Heart left ventricle (tissue), 16 donors: ENCODE results near the gene SLC13A3. TPM values are rescaled to one million over a fixed set of nuclear protein-coding genes. Genes with fewer than 3 reads are reported as not detected.

Source experiments
- ATAC-seq, 4 donors: fragments of 200-7000 bp; cut with Tn5 transposase; one replicate each; pipeline ENCODE4 v1.9.1; 2020 to 2022; ENCODE audit warnings: moderate library complexity in 4 of 4, mild to moderate bottlenecking in 3 of 4, moderate number of reproducible peaks in 1 of 4
- DNase-seq, 5 donors: peaks; one replicate each; pipeline ENCODE4 v3.0.0-alpha.2; 2020
- H3K27ac ChIP-seq, 12 donors: fragments of 200-600 bp; sonication (generic) in 4 of 12; one replicate each; pipeline versions ENCODE4 v1.5.0 to v1.8.0; 2016 to 2022; ENCODE audit warnings: mild to moderate bottlenecking in 2 of 12
- H3K27me3 ChIP-seq, 9 donors: fragments of 200-600 bp; sonication (generic) in 2 of 9; one replicate each; pipeline versions ENCODE4 v1.5.1 to v1.8.0; 2016 to 2022; ENCODE audit warnings: mild to moderate bottlenecking in 3 of 9
- H3K36me3 ChIP-seq, 9 donors: fragments of 200-600 bp; sonication (generic) in 2 of 9; one replicate each; pipeline versions ENCODE4 v1.5.0 to v1.8.0; 2018 to 2022; ENCODE audit warnings: mild to moderate bottlenecking in 2 of 9
- H3K4me1 ChIP-seq, 12 donors: fragments of 200-600 bp; sonication (generic) in 4 of 12; one replicate each; pipeline versions ENCODE4 v1.5.0 to v1.8.0; 2016 to 2022; ENCODE audit warnings: mild to moderate bottlenecking in 3 of 12
- H3K4me3 ChIP-seq, 12 donors: fragments of 200-600 bp; sonication (generic) in 4 of 12; one replicate each; pipeline versions ENCODE4 v1.5.0 to v1.8.0; 2017 to 2022; ENCODE audit warnings: mild to moderate bottlenecking in 9 of 12, moderate library complexity in 4 of 12
- H3K9me3 ChIP-seq, 12 donors: fragments of 200-600 bp; sonication (generic) in 4 of 12; one replicate each; pipeline versions ENCODE4 v1.5.0 to v1.8.0; 2016 to 2022; ENCODE audit warnings: mild to moderate bottlenecking in 1 of 12
- CTCF ChIP-seq, 12 donors: fragments of 200-600 bp; sonication (generic) in 4 of 12; IDR thresholded peaks; one replicate each; pipeline versions ENCODE4 v1.5.0 to v1.8.0; 2018 to 2022; ENCODE audit warnings: antibody characterized with exemption in 12 of 12, mild to moderate bottlenecking in 5 of 12
- POLR2A ChIP-seq, 2 donors: fragments of 450-650 bp; IDR thresholded peaks; one replicate each; pipeline ENCODE4 v1.6.1; 2017; ENCODE audit warnings: antibody characterized with exemption in 2 of 2, mild to moderate bottlenecking in 2 of 2, moderate library complexity in 2 of 2
- WGBS, 4 donors: extraction: QIAGEN DNeasy Blood & Tissue Kit in 2 of 4; methylation state at CpG; one replicate each; pipeline versions ENCODE4 v1.1.5 to v1.1.7; 2013 to 2018; 5-methylcytosine and 5-hydroxymethylcytosine counted together
- intact Hi-C, 10 donors: fragments of 100-400 bp; cut with DNase I; formaldehyde crosslinking; loops; one replicate each; pipeline versions ENCODE4 v1.11.1 to v1.14.2; 2022
- polyA plus RNA-seq, 2 donors: library from polyadenylated mRNA; stranded (reverse); fragments of 200-250 nt; gene quantifications; one replicate each; pipeline ENCODE4 v1.2.3, GENCODE V29; 2013
- total RNA-seq, 9 donors: library from RNA; depleted of rRNA in 2 of 9; stranded (reverse); fragments of >200 nt in 2 of 9; fragmentation: NEBNext Ultra II Directional in 3 of 9; extraction: Animal tissue kit (Norgen Biotek cat#: 25700) in 3 of 9; gene quantifications; one replicate each; pipeline versions ENCODE4 v1.1.0 to v1.2.4, GENCODE V29; 2016 to 2023
- donor health status: ischemic (EF 13 %, LVEDD 7.1; RV severe dilation, severe dysfunction).
- donor health status: healthy with polysubstance abuse.
- donor health status: DM: no; HTN: yes; CAD: no.
- donor health status: DM: no; HTN: no; CAD: no.
- donor health status: ischemic (EF 25% LVEDD 6.9; RV normal size, moderate dysfunction).
- donor health status: ischemic (EF 25% LVEDD 5.7; RV mildly dilated, moderate dysfunction).
- donor health status: healthy.
- donor health status: DM: yes; HTN: yes; CAD: no.
- donor health status: ischemic (EF 35%, LVEDD 5.7; RV mildly dilated, moderate dysfunction).
- donor health status: nonischemic (EF 11% LVEDD 7.7; RV severe dilation, severe dysfunction).
- donor health status: DM: yes; HTN: yes; CAD: no.
- donor health status: PGD.
- donor health status: ischemic (EF 29% LVEDD 5.4; RV normal size, mild dysfunction).
- donor health status: nonischemic (EF 23%, LVEDD 6.1; RV moderate dilation, normal function).

SLC13A3 gene
- total and polyA plus RNA-seq, 11 donors = 0.13 to 2.6 (median 0.54) TPM

GRCh38 chr20:46541229-46541935, 109.9 kb downstream of the SLC13A3 start:
- H3K27ac ChIP-seq = no peak overlapping the region
- 61 to 69% (median 63%) methylated on average over 24 to 36 of the region's 36 CpGs for WGBS, 4 donors
- H3K36me3 ChIP-seq = no peaks in the 10 kb centered on the region
- H3K27me3 ChIP-seq = peaks cover 0 to 53% (median 3%) of the 10 kb centered on the region in 9 donors
- intact Hi-C loops = no loop called here
- peaks cover 0 to 13% (median 0%) of the 10 kb centered on the region in 12 donors for H3K4me1 ChIP-seq
- no peak for DNase-seq
- TF ChIP-seq POLR2A (IDR thresholded peaks at IDR 0.05) = no peak
- no peak for TF ChIP-seq CTCF (IDR thresholded peaks at IDR 0.05)
- no peak overlapping the region for H3K4me3 ChIP-seq
- no peaks in the 10 kb centered on the region for H3K9me3 ChIP-seq
- ATAC-seq = no peak

- no peaks in the 10 kb centered on the region for H3K36me3 ChIP-seq
- 77 to 83% (median 80%) methylated on average over 2 of the region's 2 CpGs for WGBS, 4 donors
- H3K4me3 ChIP-seq = no peak overlapping the region
- intact Hi-C loops = no loop called here
- ATAC-seq (no peak), DNase-seq (no peak)
- peaks cover 0 to 55% (median 3%) of the 10 kb centered on the region in 9 donors for H3K27me3 ChIP-seq
- no peaks in the 10 kb centered on the region for H3K9me3 ChIP-seq
- H3K27ac ChIP-seq = no peak overlapping the region
- no peak for TF ChIP-seq CTCF (IDR thresholded peaks at IDR 0.05)
- no peak for TF ChIP-seq POLR2A (IDR thresholded peaks at IDR 0.05)
- no peaks in the 10 kb centered on the region for H3K4me1 ChIP-seq
Measured at GRCh38 chr20:46539113-46539512, 112.1 kb downstream of the SLC13A3 start.

GRCh38 chr20:46530640-46531039, 120.6 kb downstream of the SLC13A3 start:
- TF ChIP-seq POLR2A (IDR thresholded peaks at IDR 0.05) (no peak), CTCF (IDR thresholded peaks at IDR 0.05) (no peak)
- Histone ChIP-seq H3K9me3 (no peaks in the 10 kb centered on the region), H3K27ac (no peak overlapping the region), H3K4me1 (no peaks in the 10 kb centered on the region), H3K36me3 (no peaks in the 10 kb centered on the region), H3K27me3 (peaks cover 0 to 35% (median 0%) of the 10 kb centered on the region in 9 donors), H3K4me3 (no peak overlapping the region)
- no peak for DNase-seq
- intact Hi-C loops = no loop called here
- 62 to 70% (median 68%) methylated on average over 4 of the region's 4 CpGs for WGBS, 4 donors
- ATAC-seq = no peak

GRCh38 chr20:46523696-46524328, 127.4 kb downstream of the SLC13A3 start:
- Histone ChIP-seq H3K4me3 (no peak overlapping the region), H3K9me3 (no peaks in the 10 kb centered on the region), H3K36me3 (no peaks in the 10 kb centered on the region), H3K27ac (no peak overlapping the region), H3K27me3 (peaks cover 0 to 27% (median 0%) of the 10 kb centered on the region in 9 donors), H3K4me1 (no peaks in the 10 kb centered on the region)
- no peak for DNase-seq
- 50 to 52% (median 50%) methylated on average over 2 of the region's 2 CpGs for WGBS, 4 donors
- intact Hi-C loops = loop anchor here in 4 of 10 donors (2.0 to 5.0 kb wide), 2 partner anchors 157 to 158 kb away; no protein-coding TSS in a partner anchor
- TF ChIP-seq POLR2A (IDR thresholded peaks at IDR 0.05) (no peak), CTCF (IDR thresholded peaks at IDR 0.05) (no peak)
- ATAC-seq = no peak
